ENCODE measurements around the gene CDKN1A.

- TF ChIP-seq CTCF (IDR thresholded peaks at IDR 0.05) (no peak), POLR2A (IDR thresholded peaks at IDR 0.05) (no peak)
These were observed 17.6 kb upstream of the CDKN1A start for GRCh38 chr6:36660771-36661471.
